GM23338 (cell line): Measurements from ENCODE around the gene CRACDL.

Source experiments
- CREB1 ChIP-seq: fragments of 250-450 bp; sonication (Bioruptor Pico); IDR thresholded peaks from 2 replicates; pipeline ENCODE4 v1.5.0; 2020; ENCODE audit warnings: low read depth, mild to moderate bottlenecking, moderate library complexity
- CTCF ChIP-seq, 2 experiments: fragments of 200-600 bp in 1 of 2; sonication (generic) in 1 of 2; conservative IDR thresholded peaks; 2 replicates each; pipeline versions ENCODE4 v1.5.1 to v1.6.1; 2016 to 2017; ENCODE audit warnings: antibody characterized with exemption in 2 of 2, low read depth in 2 of 2, mild to moderate bottlenecking in 2 of 2, moderate library complexity in 1 of 2
- ETS1 ChIP-seq: IDR thresholded peaks from 2 replicates; pipeline ENCODE4 v1.6.1; 2016; ENCODE audit warnings: antibody characterized with exemption
- EZH2 ChIP-seq: fragments of 200-600 bp; sonication (generic); IDR thresholded peaks from one replicate; pipeline ENCODE4 v1.8.0; 2017; ENCODE audit warnings: antibody characterized with exemption, mild to moderate bottlenecking, low read depth; ENCODE audit not compliant: unreplicated experiment
- EZH2phosphoT487 ChIP-seq: fragments of 200-600 bp; sonication (generic); IDR thresholded peaks from one replicate; pipeline ENCODE4 v1.8.1; 2018; ENCODE audit warnings: antibody characterized with exemption; ENCODE audit not compliant: unreplicated experiment
- JUNB ChIP-seq: IDR thresholded peaks from one replicate; pipeline ENCODE4 v1.6.1; 2016; ENCODE audit warnings: antibody characterized with exemption; ENCODE audit not compliant: unreplicated experiment
- NANOG ChIP-seq: IDR thresholded peaks from 2 replicates; pipeline ENCODE4 v1.6.1; 2016; ENCODE audit warnings: antibody characterized with exemption, borderline replicate concordance
- POLR2AphosphoS5 ChIP-seq: IDR thresholded peaks from 2 replicates; pipeline ENCODE4 v1.6.1; 2016; ENCODE audit warnings: antibody characterized with exemption, low read depth
- REST ChIP-seq: IDR thresholded peaks from one replicate; pipeline ENCODE4 v1.6.1; 2018; ENCODE audit warnings: antibody characterized with exemption; ENCODE audit not compliant: unreplicated experiment
- STAT1 ChIP-seq: IDR thresholded peaks from one replicate; pipeline ENCODE4 v1.6.1; 2016; ENCODE audit warnings: antibody characterized with exemption; ENCODE audit not compliant: unreplicated experiment
- ZNF114 ChIP-seq: fragments of 250-450 bp; sonication (Bioruptor Pico); IDR thresholded peaks from 2 replicates; pipeline ENCODE4 v1.5.0; 2020; ENCODE audit warnings: mild to moderate bottlenecking, moderate library complexity
- ZNF331 ChIP-seq: fragments of 250-450 bp; sonication (Bioruptor Pico); IDR thresholded peaks from 2 replicates; pipeline ENCODE4 v1.5.0; 2020; ENCODE audit warnings: low read depth, mild to moderate bottlenecking, moderate library complexity
- ZNF462 ChIP-seq: fragments of 250-450 bp; sonication (Bioruptor Pico); IDR thresholded peaks from 2 replicates; pipeline ENCODE4 v1.5.0; 2020; ENCODE audit warnings: mild to moderate bottlenecking, moderate library complexity

- no peak for TF ChIP-seq EZH2
- TF ChIP-seq CTCF (conservative IDR thresholded peaks at IDR 0.05; ENCODE audit: low read depth in 2 of 2), result no peak
- TF ChIP-seq CREB1, result no peak
- no peak for TF ChIP-seq NANOG
- no peak for TF ChIP-seq REST
- no peak for TF ChIP-seq POLR2AphosphoS5
- no peak for TF ChIP-seq ZNF462 (CRISPR knock-in tag)
- no peak for TF ChIP-seq JUNB
- TF ChIP-seq EZH2phosphoT487, result no peak
- no peak for TF ChIP-seq ZNF114
- TF ChIP-seq STAT1, result no peak
- TF ChIP-seq ZNF331, result no peak
- no peak for TF ChIP-seq ETS1
These were observed 141.9 kb downstream of the CRACDL start for GRCh38 chr2:98793897-98794830.
